ENCODE data around the gene ASTN2.

Gene ASTN2

DNA sequence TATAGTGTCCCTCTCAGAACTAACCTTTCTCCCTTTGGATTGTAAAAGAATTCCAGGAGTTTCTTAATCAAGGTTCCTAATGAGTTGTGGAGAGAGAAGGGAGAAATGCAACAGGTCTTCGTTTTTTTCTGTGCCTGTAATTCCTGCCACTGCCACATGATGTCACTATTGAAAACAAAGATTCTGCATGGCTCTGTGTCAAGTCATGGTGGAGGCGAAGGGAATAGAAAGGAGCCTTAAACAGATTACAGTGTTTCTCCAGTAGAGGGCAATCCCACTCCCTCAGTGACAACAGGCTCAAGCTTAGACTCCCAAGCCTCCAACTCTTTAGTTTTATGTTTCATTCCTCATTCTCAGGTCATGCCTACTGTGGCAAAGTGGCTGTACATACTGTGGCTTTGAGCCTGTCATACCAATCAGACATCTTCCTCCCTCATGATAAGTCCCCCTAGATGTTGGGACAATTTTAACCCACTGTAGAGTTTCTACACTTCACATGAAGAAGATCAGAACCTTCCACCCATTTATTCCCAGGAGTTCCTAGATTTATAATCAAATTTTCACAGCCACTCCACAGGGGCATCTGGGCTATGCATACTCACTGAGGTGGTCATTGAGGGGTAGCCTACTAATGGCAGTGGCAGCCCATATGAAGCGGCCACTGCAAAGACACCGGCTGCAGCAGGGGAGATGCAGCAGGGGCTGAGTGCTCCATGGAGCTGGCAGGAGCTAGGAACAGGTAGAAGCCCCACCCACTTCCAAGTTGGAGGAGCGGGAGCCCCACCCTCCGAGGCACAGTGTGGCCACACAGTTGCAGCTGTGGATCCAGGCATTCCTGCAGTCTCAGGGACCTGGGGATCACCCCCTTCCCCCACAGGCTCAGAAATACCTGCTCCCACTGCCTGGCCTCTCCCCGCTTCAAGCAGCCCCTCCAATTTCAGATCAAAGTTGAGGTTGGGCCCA is 825.2 kb downstream of the ASTN2 start:
- DNase-seq (ENCODE audit: low read depth in 1 of 2, low spot score in 1 of 2): no peak

- DNase-seq (ENCODE audit: low read depth in 1 of 2, low spot score in 1 of 2): no peak
These were observed 826.9 kb downstream of the ASTN2 start for GRCh38 chr9:116587919-116588318.

DNA sequence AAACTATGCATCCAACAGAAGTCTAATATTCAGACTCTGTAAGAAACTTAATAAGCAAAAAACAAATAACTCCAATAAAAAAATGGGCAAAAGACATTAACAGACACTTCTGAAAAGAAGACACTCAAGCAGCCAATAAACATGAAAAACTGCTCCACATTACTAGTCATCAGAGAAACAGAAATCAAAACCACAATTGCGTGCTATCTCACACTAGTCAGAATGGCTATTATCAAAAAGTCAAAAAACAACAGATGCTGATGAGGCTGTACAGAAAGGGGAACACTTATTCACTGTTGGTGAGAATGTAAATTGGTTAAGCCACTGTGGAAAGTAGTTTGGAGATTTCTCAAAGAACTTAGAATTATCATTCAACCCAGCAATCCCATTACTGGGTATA is 829.0 kb downstream of the ASTN2 start:
- no peak for DNase-seq (ENCODE audit: low read depth in 1 of 2, low spot score in 1 of 2)

DNA sequence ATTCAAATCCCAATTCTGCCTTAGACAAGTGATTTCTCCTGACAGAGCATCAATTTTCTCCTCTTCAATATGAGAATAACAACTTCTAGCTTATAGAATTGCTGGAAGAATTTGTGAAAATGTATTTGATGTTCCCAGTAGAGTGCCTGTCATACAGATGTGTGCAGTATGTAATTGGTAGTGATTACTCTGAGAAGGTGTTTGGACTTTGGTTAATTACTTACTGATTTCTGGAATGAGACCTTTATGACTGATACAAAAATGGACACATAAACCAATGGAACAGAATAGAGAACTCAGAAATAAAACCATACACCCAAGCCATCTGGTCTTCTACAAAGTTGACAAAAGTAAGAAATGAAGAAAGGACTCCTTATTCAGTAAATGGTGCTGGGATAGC is 829.7 kb downstream of the ASTN2 start:
- DNase-seq (ENCODE audit: low read depth in 1 of 2, low spot score in 1 of 2): no peak

- DNase-seq (ENCODE audit: low read depth in 1 of 2, low spot score in 1 of 2): no peak
These were observed 834.0 kb downstream of the ASTN2 start for GRCh38 chr9:116580853-116581252.

- DNase-seq (ENCODE audit: low read depth in 1 of 2, low spot score in 1 of 2): no peak
These were observed 838.5 kb downstream of the ASTN2 start for GRCh38 chr9:116576386-116576785.

DNA sequence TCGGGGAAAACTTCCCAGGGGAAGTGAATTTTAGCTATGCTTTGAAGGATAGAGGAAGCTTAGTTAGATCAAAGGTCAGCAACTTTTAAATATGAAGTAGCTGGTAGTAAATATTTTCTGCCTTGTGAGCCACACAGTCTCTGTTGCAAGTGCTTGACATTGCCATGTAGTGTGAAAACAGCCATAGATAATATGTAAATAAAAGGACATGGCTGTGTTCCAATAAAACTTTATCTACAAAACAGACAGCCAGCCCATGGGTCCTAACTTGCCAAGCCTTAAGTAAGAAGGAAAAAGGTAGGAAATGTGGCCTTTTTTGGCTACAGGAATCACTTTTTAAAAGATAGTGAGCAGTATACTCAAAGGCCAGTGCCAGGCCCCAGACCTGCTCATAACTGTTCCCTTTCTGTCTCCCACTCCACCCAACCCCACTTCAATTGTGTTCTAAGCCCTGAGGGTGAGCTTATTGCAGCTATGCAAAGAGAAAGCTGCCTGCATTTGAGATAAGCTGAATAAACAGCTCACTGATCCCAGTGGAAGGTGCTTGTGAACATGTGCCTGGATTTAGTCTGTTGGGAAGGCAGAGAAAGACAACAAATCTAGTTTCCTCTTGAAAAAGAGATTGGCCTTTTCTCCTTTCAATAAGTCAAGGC is 840.7 kb downstream of the ASTN2 start:
- DNase-seq (ENCODE audit: low read depth in 1 of 2, low spot score in 1 of 2): no peak

DNA sequence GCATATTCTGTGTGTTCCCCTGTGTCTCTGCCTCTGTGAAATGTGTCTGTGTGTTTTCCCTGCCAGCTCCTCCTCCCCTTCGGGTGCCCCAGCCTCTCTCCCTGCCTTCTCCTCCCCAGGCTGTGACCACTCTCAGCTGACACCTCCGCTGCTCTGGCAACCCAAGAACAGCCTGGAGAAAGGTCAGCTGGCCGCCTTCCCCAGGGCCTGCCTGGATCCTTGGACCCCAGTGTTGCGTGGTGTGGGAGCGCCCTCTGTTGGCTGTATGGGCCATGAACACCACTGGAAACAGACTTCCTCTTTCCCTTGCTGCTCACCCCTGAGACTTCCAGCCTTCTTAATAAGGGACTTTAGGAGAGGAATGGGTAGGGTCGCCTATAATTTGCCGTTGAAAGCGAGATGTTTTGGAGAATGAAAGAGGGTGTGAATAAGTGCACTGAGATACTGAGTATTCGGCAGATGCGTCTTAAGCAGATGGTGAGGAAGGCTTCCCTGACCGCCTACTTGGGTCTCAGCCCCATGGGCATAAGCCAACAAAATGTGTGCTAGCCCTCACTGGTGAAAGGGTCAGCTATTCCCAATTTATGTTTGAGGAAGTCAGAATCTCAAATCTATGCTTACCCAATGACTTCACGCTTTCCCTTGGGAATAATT is 842.6 kb downstream of the ASTN2 start:
- no peak for DNase-seq (ENCODE audit: low read depth in 1 of 2, low spot score in 1 of 2)

DNA sequence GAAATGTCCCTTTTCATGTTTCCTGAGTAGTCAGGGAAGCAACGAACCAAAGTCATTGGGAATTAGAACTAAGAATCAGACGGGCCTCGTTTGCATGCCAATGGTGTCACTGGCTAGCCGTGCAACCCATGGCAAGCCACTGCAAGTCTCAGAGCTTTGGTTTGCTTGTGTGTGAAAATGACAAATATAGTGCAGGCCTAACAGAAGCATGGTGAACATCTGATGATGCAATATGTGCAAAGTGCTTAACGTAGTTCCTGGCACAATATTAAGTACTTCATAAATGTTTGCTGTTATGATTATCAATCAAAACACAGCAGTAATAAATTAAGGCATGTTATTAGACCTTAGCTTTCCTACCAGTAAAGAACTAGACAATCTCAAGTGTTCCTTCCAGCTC is 845.7 kb downstream of the ASTN2 start:
- DNase-seq (ENCODE audit: low read depth in 1 of 2, low spot score in 1 of 2): no peak

DNA sequence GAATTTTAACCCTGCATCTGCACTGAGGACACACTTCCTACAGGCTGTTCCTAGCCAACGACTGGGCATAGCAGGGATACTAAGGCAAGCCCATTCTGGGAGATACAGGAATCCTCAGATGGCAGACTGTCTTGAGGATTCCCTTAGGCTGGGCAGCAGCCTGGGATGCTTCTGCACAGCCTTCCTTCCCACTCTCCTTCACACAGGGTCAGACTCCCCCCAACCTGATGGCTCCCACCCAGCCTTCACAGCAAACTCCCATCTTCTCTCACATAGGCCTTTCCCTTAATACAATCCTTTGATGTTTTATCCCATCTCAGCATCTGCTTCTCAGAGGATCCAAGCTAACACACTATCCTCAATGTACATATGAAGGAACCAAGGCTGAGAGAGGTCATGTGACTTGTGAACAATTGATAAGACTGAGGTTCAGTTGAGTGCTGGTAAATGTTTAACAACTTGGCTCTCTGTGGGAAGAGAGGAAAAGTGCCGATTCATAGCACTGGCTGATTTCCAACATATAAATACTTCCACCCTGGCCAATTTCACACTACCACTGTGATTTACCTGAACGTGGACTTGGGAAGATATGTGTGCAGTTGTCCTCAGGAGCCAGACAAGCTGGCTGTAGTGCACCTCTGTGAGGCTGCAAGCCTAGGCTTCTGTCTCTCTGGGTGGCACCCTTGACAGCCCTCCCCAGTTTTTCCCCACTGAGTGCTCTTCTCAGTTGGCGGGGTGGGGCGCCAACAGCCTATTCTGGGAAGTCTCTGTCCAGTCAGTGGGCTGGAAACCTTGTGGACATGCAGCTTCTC is 848.0 kb downstream of the ASTN2 start:
- DNase-seq (ENCODE audit: low read depth in 1 of 2, low spot score in 1 of 2): no peak

DNA sequence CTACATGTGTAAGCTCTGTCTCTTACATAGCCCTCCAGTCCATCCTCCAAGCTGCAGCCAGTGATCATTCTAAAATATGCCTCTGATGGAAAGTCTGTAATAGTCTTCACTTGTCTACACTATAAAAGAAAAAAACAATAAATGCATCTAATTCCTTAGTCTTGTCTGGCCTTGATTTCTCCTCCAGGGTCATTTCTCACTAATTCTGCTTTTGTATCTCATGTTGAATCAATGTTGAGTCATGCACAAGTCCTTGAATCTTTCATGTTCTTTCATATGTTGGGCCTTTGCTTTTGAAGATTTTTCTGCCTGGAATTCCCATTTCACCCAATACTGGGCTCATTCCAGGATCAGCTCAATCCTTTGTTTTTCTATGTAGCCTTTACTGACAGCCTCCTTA is 848.9 kb downstream of the ASTN2 start:
- no peak for DNase-seq (ENCODE audit: low read depth in 1 of 2, low spot score in 1 of 2)

DNA sequence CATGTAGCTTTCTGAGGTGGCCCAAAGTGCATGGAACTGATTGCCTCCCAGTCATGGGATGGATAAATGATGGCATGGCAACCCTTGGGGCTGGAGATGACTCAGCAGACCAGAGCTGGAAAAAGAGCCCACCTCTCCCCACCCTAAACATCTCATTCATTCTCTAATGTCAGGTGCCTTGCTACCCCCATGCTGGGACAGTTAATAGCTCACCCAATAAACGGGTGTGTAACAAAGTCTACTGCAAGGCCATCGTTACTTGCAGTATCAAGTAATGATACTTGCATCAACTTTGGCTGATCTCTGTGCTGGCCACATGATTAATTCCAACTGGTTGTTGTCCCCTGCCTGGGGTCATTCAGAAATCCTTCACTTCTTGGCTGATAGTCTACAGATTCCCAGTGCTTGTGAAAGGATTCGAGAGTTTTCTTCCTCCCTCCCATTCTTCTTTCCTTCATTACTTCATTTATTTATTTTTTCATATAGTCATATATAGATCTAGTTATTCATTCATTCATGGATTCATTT is 850.5 kb downstream of the ASTN2 start:
- DNase-seq (ENCODE audit: low read depth in 1 of 2, low spot score in 1 of 2): no peak

GRCh38 chr9:116558818-116559540 is 855.9 kb downstream of the ASTN2 start:
- no peak for DNase-seq (ENCODE audit: low read depth in 1 of 2, low spot score in 1 of 2)

DNA sequence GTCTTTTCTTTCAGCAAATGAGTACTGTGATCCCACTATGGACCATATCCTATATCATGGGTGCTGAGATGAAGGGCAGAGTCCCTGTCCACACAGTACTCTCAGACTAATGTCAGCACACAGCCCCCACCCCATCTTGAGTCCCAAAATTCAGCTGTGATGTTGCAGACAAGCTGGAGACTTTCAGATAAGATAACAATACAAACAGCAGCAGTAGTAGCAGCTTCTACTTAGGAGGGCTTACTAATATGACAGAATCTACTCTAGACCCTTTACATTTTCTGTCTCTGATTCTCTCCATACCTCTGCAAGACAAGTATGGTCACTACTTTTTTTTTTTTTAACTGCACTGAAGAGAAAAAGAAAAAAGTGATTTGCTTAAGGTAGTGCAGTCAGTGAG is 856.8 kb downstream of the ASTN2 start:
- DNase-seq (ENCODE audit: low read depth in 1 of 2, low spot score in 1 of 2): no peak

- no peak for DNase-seq (ENCODE audit: low read depth in 1 of 2, low spot score in 1 of 2)
These were observed 859.2 kb downstream of the ASTN2 start for GRCh38 chr9:116555556-116556155.

DNA sequence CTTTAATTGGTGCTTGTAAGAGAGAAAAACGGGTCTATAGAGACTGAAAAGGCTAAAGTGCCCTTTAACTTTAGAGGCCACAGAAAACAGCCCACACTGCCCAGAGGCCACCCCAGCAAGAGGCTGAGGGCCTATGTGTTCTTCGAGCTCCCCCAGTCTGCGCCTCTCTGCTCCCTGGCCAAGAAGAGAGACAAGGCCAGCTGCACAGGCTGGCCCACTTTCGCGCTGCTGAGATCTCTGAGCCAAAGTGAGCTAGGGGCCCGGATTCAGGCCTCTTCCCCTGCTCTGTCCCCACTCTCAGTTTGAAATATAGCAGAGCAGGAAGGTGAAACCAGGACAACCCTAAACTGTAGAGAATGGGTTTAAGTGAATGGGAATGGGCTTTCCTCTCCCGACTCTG is 859.7 kb downstream of the ASTN2 start:
- DNase-seq (ENCODE audit: low read depth in 1 of 2, low spot score in 1 of 2): no peak

- no peak for DNase-seq (ENCODE audit: low read depth in 1 of 2, low spot score in 1 of 2)
These were observed 864.0 kb downstream of the ASTN2 start for GRCh38 chr9:116550696-116551436.

GRCh38 chr9:116549786-116550660 is 864.8 kb downstream of the ASTN2 start:
- no peak for DNase-seq (ENCODE audit: low read depth in 1 of 2, low spot score in 1 of 2)

Data from stimulated activated CD4-positive, alpha-beta T cell treated with anti-CD3 and anti-CD28 coated beads, Interleukin-15, amount 100 ng/mL, for 1 hour (primary cell).